ENCODE data around the gene RAI1.

DNA sequence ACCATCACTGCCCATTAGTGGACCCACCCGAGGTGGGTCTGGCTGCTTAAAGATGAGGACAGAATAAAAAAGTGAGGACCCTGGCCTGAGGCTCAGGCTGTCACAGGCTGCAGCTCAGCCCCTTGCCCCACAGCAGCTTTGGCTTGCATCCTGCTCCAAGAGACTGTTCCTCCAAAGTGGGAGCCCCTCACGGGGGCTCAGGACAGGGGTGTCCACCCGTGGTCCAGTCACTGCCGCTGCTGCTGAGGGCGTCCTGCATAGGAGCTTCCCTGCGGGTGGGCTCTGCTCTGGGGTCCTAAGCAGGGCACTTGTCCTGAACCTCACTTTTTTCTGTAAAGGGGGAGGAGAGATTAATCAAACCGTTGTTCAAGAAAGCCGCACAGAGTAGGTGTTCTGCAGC, 107.7 kb downstream of the RAI1 start:
- TF ChIP-seq, protein P1, sequence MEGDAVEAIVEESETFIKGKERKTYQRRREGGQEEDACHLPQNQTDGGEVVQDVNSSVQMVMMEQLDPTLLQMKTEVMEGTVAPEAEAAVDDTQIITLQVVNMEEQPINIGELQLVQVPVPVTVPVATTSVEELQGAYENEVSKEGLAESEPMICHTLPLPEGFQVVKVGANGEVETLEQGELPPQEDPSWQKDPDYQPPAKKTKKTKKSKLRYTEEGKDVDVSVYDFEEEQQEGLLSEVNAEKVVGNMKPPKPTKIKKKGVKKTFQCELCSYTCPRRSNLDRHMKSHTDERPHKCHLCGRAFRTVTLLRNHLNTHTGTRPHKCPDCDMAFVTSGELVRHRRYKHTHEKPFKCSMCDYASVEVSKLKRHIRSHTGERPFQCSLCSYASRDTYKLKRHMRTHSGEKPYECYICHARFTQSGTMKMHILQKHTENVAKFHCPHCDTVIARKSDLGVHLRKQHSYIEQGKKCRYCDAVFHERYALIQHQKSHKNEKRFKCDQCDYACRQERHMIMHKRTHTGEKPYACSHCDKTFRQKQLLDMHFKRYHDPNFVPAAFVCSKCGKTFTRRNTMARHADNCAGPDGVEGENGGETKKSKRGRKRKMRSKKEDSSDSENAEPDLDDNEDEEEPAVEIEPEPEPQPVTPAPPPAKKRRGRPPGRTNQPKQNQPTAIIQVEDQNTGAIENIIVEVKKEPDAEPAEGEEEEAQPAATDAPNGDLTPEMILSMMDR (IDR thresholded peaks at IDR 0.05): no peak
- TF ChIP-seq POLR2A (IDR thresholded peaks at IDR 0.05) (no peak), POLR2AphosphoS5 (IDR thresholded peaks at IDR 0.05) (no peak), EP300 (IDR thresholded peaks at IDR 0.05) (no peak)

Data from suprapubic skin (tissue), 4 donors.